NCI-H146 treated with DMSO at 0.1 percent for 48 hours (cell line): ENCODE results near the gene GP5.
A peak's percentile ranks its signal among the peaks of the same experiment; 100 is the strongest.

Source experiments
- DNase-seq: peaks from one replicate; lab custom pipeline; 2025; ENCODE audit not compliant: unreplicated experiment; lab: John Stamatoyannopoulos, UW

Gene GP5

GRCh38 chr3:194397757-194398312, 1.2 kb downstream of the GP5 start:
- DNase-seq: no peak

- DNase-seq: no peak
Measured at GRCh38 chr3:194396859-194397756, 2.0 kb downstream of the GP5 start.

- DNase-seq: no peak
Measured at GRCh38 chr3:194396539-194396858, 2.6 kb downstream of the GP5 start.

- DNase-seq: no peak
Measured at GRCh38 chr3:194395778-194396538, 3.1 kb downstream of the GP5 start.

GRCh38 chr3:194395212-194395611, 3.9 kb downstream of the GP5 start:
- peak; percentile 76 for DNase-seq

- no peak for DNase-seq
Measured at GRCh38 chr3:194392576-194392975, 6.5 kb downstream of the GP5 start.

GRCh38 chr3:194390835-194391234, 8.2 kb downstream of the GP5 start:
- no peak for DNase-seq

- DNase-seq: no peak
Measured at GRCh38 chr3:194389269-194389668, 9.8 kb downstream of the GP5 start.

- DNase-seq: no peak
Measured at GRCh38 chr3:194387926-194388418, 11.1 kb downstream of the GP5 start.

- no peak for DNase-seq
Measured at GRCh38 chr3:194387276-194387675, 11.8 kb downstream of the GP5 start.

GRCh38 chr3:194386648-194387047, 12.4 kb downstream of the GP5 start:
- peak; percentile 80 for DNase-seq

- DNase-seq: no peak
Measured at GRCh38 chr3:194386066-194386465, 13.0 kb downstream of the GP5 start.

- no peak for DNase-seq
Measured at GRCh38 chr3:194384569-194385001, 14.5 kb downstream of the GP5 start.

GRCh38 chr3:194384156-194384555, 14.9 kb downstream of the GP5 start:
- DNase-seq: no peak

- no peak for DNase-seq
Measured at GRCh38 chr3:194383276-194383940, 15.7 kb downstream of the GP5 start.

GRCh38 chr3:194382892-194383223, 16.2 kb downstream of the GP5 start:
- no peak for DNase-seq

- DNase-seq: no peak
Measured at GRCh38 chr3:194382196-194382891, 16.7 kb downstream of the GP5 start.

GRCh38 chr3:194381460-194381875, 17.6 kb downstream of the GP5 start:
- no peak for DNase-seq

- no peak for DNase-seq
Measured at GRCh38 chr3:194380326-194380725, 18.7 kb downstream of the GP5 start.

- DNase-seq: peak; percentile 74
Measured at GRCh38 chr3:194379651-194380050, 19.4 kb downstream of the GP5 start.

- DNase-seq: no peak
Measured at GRCh38 chr3:194379231-194379630, 19.8 kb downstream of the GP5 start.
